ENCODE measurements around the gene KAT8.
"Not testable (repeated sequence)": the region's sequence is repeated elsewhere in the genome, so short reads cannot be mapped to it uniquely, and the experiment has no call there.

Gene KAT8

GRCh38 chr16:31129568-31130335, 12.3 kb downstream of the KAT8 start:
- Mint-ChIP-seq H3K27me3 (no peaks in the 10 kb centered on the region), H3K4me3 (no peak overlapping the region), H3K27ac (no peak overlapping the region), H3K4me1 (ENCODE audit: low read depth) (no peaks in the 10 kb centered on the region), H3K36me3 (ENCODE audit: low read depth) (peaks cover 27% of the 10 kb centered on the region), H3K9me3 (no peaks in the 10 kb centered on the region)

- H3K4me1 Mint-ChIP-seq (ENCODE audit: low read depth): no peaks in the 10 kb centered on the region
- no peaks in the 10 kb centered on the region for H3K9me3 Mint-ChIP-seq
- no peaks in the 10 kb centered on the region for H3K27me3 Mint-ChIP-seq
- no peak overlapping the region for H3K4me3 Mint-ChIP-seq
- H3K36me3 Mint-ChIP-seq (ENCODE audit: low read depth): peaks cover 27% of the 10 kb centered on the region
- H3K27ac Mint-ChIP-seq: no peak overlapping the region
Observed at GRCh38 chr16:31130336-31130891, 12.9 kb downstream of the KAT8 start.

GRCh38 chr16:31130899-31131298, 13.4 kb downstream of the KAT8 start:
- H3K36me3 Mint-ChIP-seq (ENCODE audit: low read depth): peaks cover 27% of the 10 kb centered on the region
- H3K4me1 Mint-ChIP-seq (ENCODE audit: low read depth): no peaks in the 10 kb centered on the region
- no peak overlapping the region for H3K4me3 Mint-ChIP-seq
- no peaks in the 10 kb centered on the region for H3K27me3 Mint-ChIP-seq
- H3K27ac Mint-ChIP-seq: no peak overlapping the region
- no peaks in the 10 kb centered on the region for H3K9me3 Mint-ChIP-seq

- Mint-ChIP-seq H3K27ac (no peak overlapping the region), H3K9me3 (no peaks in the 10 kb centered on the region), H3K27me3 (no peaks in the 10 kb centered on the region), H3K36me3 (ENCODE audit: low read depth) (peaks cover 24% of the 10 kb centered on the region), H3K4me3 (no peak overlapping the region), H3K4me1 (ENCODE audit: low read depth) (no peaks in the 10 kb centered on the region)
Observed at GRCh38 chr16:31131416-31131815, 14.0 kb downstream of the KAT8 start.

- Mint-ChIP-seq H3K36me3 (ENCODE audit: low read depth) (peaks cover 23% of the 10 kb centered on the region), H3K27me3 (no peaks in the 10 kb centered on the region), H3K9me3 (no peaks in the 10 kb centered on the region), H3K4me3 (no peak overlapping the region), H3K27ac (no peak overlapping the region), H3K4me1 (ENCODE audit: low read depth) (no peaks in the 10 kb centered on the region)
Observed at GRCh38 chr16:31131841-31132271, 14.4 kb downstream of the KAT8 start.

- Mint-ChIP-seq H3K36me3 (ENCODE audit: low read depth) (peaks cover 23% of the 10 kb centered on the region), H3K27ac (no peak overlapping the region), H3K4me3 (no peak overlapping the region), H3K4me1 (ENCODE audit: low read depth) (no peaks in the 10 kb centered on the region), H3K27me3 (no peaks in the 10 kb centered on the region), H3K9me3 (no peaks in the 10 kb centered on the region)
Observed at GRCh38 chr16:31132303-31132979, 15.0 kb downstream of the KAT8 start.

GRCh38 chr16:31133046-31133501, 15.6 kb downstream of the KAT8 start:
- Mint-ChIP-seq H3K4me3 (no peak overlapping the region), H3K36me3 (ENCODE audit: low read depth) (peaks cover 18% of the 10 kb centered on the region), H3K9me3 (no peaks in the 10 kb centered on the region), H3K27ac (no peak overlapping the region), H3K27me3 (no peaks in the 10 kb centered on the region), H3K4me1 (ENCODE audit: low read depth) (no peaks in the 10 kb centered on the region)

GRCh38 chr16:31134091-31134571, 16.7 kb downstream of the KAT8 start:
- no peaks in the 10 kb centered on the region for H3K4me1 Mint-ChIP-seq (ENCODE audit: low read depth)
- no peaks in the 10 kb centered on the region for H3K27me3 Mint-ChIP-seq
- H3K36me3 Mint-ChIP-seq (ENCODE audit: low read depth): peaks cover 14% of the 10 kb centered on the region
- H3K9me3 Mint-ChIP-seq: no peaks in the 10 kb centered on the region
- no peak overlapping the region for H3K4me3 Mint-ChIP-seq
- no peak overlapping the region for H3K27ac Mint-ChIP-seq

GRCh38 chr16:31134625-31135534, 17.4 kb downstream of the KAT8 start:
- H3K9me3 Mint-ChIP-seq: no peaks in the 10 kb centered on the region
- no peaks in the 10 kb centered on the region for H3K27me3 Mint-ChIP-seq
- H3K4me3 Mint-ChIP-seq: no peak overlapping the region
- H3K27ac Mint-ChIP-seq: no peak overlapping the region
- H3K36me3 Mint-ChIP-seq (ENCODE audit: low read depth): peaks cover 13% of the 10 kb centered on the region
- H3K4me1 Mint-ChIP-seq (ENCODE audit: low read depth): no peaks in the 10 kb centered on the region

GRCh38 chr16:31135535-31136286, 18.2 kb downstream of the KAT8 start, which contains the start of gene PRSS8:
Gene PRSS8, minus strand, starts transcription at chr16:31135727. Its CDS starts 229 bp downstream, at chr16:31135498.
- Mint-ChIP-seq H3K4me3 (no peak within 1 kb of the TSS), H3K4me1 (ENCODE audit: low read depth) (peaks cover 2% of the 10 kb centered on the region), H3K36me3 (ENCODE audit: low read depth) (peaks cover 9% of the 10 kb centered on the region), H3K9me3 (no peaks in the 10 kb centered on the region), H3K27ac (no peak within 1 kb of the TSS), H3K27me3 (no peaks in the 10 kb centered on the region)

GRCh38 chr16:31136287-31136662, 18.8 kb downstream of the KAT8 start:
- no peak overlapping the region for H3K27ac Mint-ChIP-seq
- H3K27me3 Mint-ChIP-seq: no peaks in the 10 kb centered on the region
- no peaks in the 10 kb centered on the region for H3K9me3 Mint-ChIP-seq
- H3K36me3 Mint-ChIP-seq (ENCODE audit: low read depth): peaks cover 9% of the 10 kb centered on the region
- H3K4me3 Mint-ChIP-seq: no peak overlapping the region
- H3K4me1 Mint-ChIP-seq (ENCODE audit: low read depth): peaks cover 4% of the 10 kb centered on the region

- not testable (repeated sequence) for H3K4me3 Mint-ChIP-seq; H3K27me3 Mint-ChIP-seq; H3K36me3 Mint-ChIP-seq (ENCODE audit: low read depth); H3K4me1 Mint-ChIP-seq (ENCODE audit: low read depth); H3K27ac Mint-ChIP-seq; H3K9me3 Mint-ChIP-seq
Observed at GRCh38 chr16:31136822-31137499, 19.5 kb downstream of the KAT8 start.

- Mint-ChIP-seq H3K9me3 (no peaks in the 10 kb centered on the region), H3K27me3 (no peaks in the 10 kb centered on the region), H3K27ac (no peak overlapping the region), H3K4me1 (ENCODE audit: low read depth) (peaks cover 12% of the 10 kb centered on the region), H3K4me3 (no peak overlapping the region), H3K36me3 (ENCODE audit: low read depth) (no peaks in the 10 kb centered on the region)
Observed at GRCh38 chr16:31138621-31139578, 21.4 kb downstream of the KAT8 start.

Measured in stimulated activated naive CD8-positive, alpha-beta T cell treated with anti-CD3 and anti-CD28 coated beads, Interleukin-15, Interleukin-2, amounts not matched to agents 100 ng/mL and 50 ng/mL, for 24 hours (primary cell).